Neural crest cell (in vitro differentiated cells): ENCODE measurements around the gene TSPAN17. TPM values are rescaled to one million over a fixed set of nuclear protein-coding genes. Genes with fewer than 3 reads are reported as not detected.

Experiments
- DNase-seq: peaks from one replicate; pipeline ENCODE4 v3.0.0; 2021; ENCODE audit warnings: low read depth, mixed read lengths, low spot score
- H3K27ac Mint-ChIP-seq: one replicate; pipeline ENCODE4 v1.8.0; 2021; ENCODE audit warnings: mild to moderate bottlenecking, mixed read lengths; ENCODE audit not compliant: unreplicated experiment
- H3K27me3 Mint-ChIP-seq: 2 replicates; pipeline ENCODE4 v1.8.0; 2021; ENCODE audit warnings: low read depth, mild to moderate bottlenecking, mixed read lengths
- H3K36me3 Mint-ChIP-seq: 2 replicates; pipeline ENCODE4 v1.8.0; 2021; ENCODE audit warnings: low read depth, mild to moderate bottlenecking, mixed read lengths
- H3K4me1 Mint-ChIP-seq: 2 replicates; pipeline ENCODE4 v1.8.0; 2021; ENCODE audit warnings: mixed read lengths
- H3K4me3 Mint-ChIP-seq: one replicate; pipeline ENCODE4 v1.8.0; 2021; ENCODE audit warnings: mild to moderate bottlenecking, mixed read lengths
- H3K9me3 Mint-ChIP-seq: 2 replicates; pipeline ENCODE4 v1.8.0; 2021; ENCODE audit warnings: mixed read lengths
- CTCF ChIP-seq: fragments of 200-600 bp; sonication (generic); conservative IDR thresholded peaks from 2 replicates; pipeline ENCODE4 v1.5.0; 2021; ENCODE audit warnings: antibody characterized with exemption, mild to moderate bottlenecking
- total RNA-seq: library from RNA; stranded (reverse); gene quantifications from 2 replicates; pipeline ENCODE4 v1.2.1, GENCODE V29; 2021

The TSPAN17 gene
- total RNA-seq, 1 donor from 2014 or later = 40.9 TPM

GRCh38 chr5:176624142-176624541 lies 23.1 kb upstream of the TSPAN17 start:
- Mint-ChIP-seq H3K4me3 (no peak overlapping the region), H3K4me1 (no peaks in the 10 kb centered on the region), H3K27me3 (peaks cover 92% of the 10 kb centered on the region), H3K27ac (no peak overlapping the region), H3K36me3 (no peaks in the 10 kb centered on the region), H3K9me3 (no peaks in the 10 kb centered on the region)
- no peak for DNase-seq
- no peak for TF ChIP-seq CTCF

DNA sequence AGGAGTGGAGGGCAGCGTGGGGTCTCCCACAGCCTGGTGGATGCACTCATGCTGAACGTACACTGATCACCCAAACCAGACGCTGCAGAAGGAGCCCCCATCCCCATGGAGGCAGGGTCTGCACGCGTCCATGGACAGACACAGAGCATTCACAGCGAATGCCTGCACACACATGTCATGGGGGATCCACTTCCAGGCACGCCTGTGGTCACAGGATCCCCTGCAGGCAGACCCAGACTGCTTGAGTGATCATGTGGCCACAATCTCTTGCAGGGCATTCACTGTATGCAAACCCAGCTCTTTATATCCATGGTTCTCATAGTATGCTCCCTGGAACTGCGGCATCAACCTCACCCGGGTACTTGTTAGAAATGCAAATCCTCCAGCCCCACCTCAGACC lies 22.3 kb upstream of the TSPAN17 start:
- Mint-ChIP-seq H3K36me3 (no peaks in the 10 kb centered on the region), H3K27me3 (peaks cover 92% of the 10 kb centered on the region), H3K27ac (no peak overlapping the region), H3K4me1 (no peaks in the 10 kb centered on the region), H3K9me3 (no peaks in the 10 kb centered on the region), H3K4me3 (no peak overlapping the region)
- TF ChIP-seq CTCF = no peak
- DNase-seq = no peak

DNA sequence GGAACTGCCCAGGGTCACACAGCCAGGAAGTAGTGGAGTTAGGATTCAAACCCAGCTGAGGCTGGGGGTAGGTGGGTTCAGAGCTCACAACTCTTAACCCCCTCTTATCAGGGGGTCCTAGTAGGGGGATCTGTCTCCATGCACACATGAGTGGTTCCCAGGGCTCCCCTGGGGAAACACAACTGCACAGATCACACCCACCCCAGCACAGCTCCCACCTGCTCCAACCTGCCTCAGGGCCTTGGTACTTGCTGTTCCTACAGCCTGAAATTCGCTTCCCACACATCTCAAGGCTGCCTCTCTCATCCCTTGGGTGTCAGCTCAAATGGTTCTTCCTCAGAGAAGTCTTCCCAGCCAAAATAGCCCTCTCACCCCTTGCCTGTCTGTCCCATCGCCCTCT lies 21.8 kb upstream of the TSPAN17 start:
- no peak overlapping the region for H3K4me3 Mint-ChIP-seq
- H3K9me3 Mint-ChIP-seq = no peaks in the 10 kb centered on the region
- peaks cover 89% of the 10 kb centered on the region for H3K27me3 Mint-ChIP-seq
- DNase-seq = no peak
- peaks cover under 1% of the 10 kb centered on the region for H3K4me1 Mint-ChIP-seq
- no peak for TF ChIP-seq CTCF
- no peaks in the 10 kb centered on the region for H3K36me3 Mint-ChIP-seq
- H3K27ac Mint-ChIP-seq = no peak overlapping the region

GRCh38 chr5:176625966-176626875 lies 21.1 kb upstream of the TSPAN17 start:
- H3K36me3 Mint-ChIP-seq = no peaks in the 10 kb centered on the region
- H3K4me3 Mint-ChIP-seq = no peak overlapping the region
- no peak for DNase-seq
- no peaks in the 10 kb centered on the region for H3K9me3 Mint-ChIP-seq
- peaks cover 6% of the 10 kb centered on the region for H3K4me1 Mint-ChIP-seq
- no peak for TF ChIP-seq CTCF
- H3K27ac Mint-ChIP-seq = no peak overlapping the region
- H3K27me3 Mint-ChIP-seq = peaks cover 89% of the 10 kb centered on the region

- H3K27me3 Mint-ChIP-seq = peaks cover 90% of the 10 kb centered on the region
- no peak for DNase-seq
- H3K27ac Mint-ChIP-seq = no peak overlapping the region
- H3K36me3 Mint-ChIP-seq = no peaks in the 10 kb centered on the region
- H3K4me3 Mint-ChIP-seq = no peak overlapping the region
- TF ChIP-seq CTCF = no peak
- peaks cover 6% of the 10 kb centered on the region for H3K4me1 Mint-ChIP-seq
- no peaks in the 10 kb centered on the region for H3K9me3 Mint-ChIP-seq
Measured at GRCh38 chr5:176626876-176627236, 20.4 kb upstream of the TSPAN17 start.
